ENCODE results near the gene PGAP3. TPM values are rescaled to one million over a fixed set of nuclear protein-coding genes. Genes with fewer than 3 reads are reported as not detected.

Gene PGAP3
- polyA plus RNA-seq, 3 donors: 8.3 to 19.3 (median 9.2) TPM

GRCh38 chr17:39633570-39634183, 54.2 kb downstream of the PGAP3 start:
- intact Hi-C loops (cut with micrococcal nuclease): loop anchor here in 1 of 2 donors (1.0 kb wide), 1 partner anchor 11 kb away; no protein-coding TSS in a partner anchor
- H3K36me3 ChIP-seq (replicated peaks in 1 of 2; ENCODE audit: control insufficient read depth in 1 of 2, insufficient read depth in 2 of 2, low read length in 2 of 2): no peaks in the 10 kb centered on the region
- peaks cover 0 to 5% of the 10 kb centered on the region in 2 donors for H3K27me3 ChIP-seq (ENCODE audit: control insufficient read depth in 2 of 2, insufficient read depth in 2 of 2, low read length in 2 of 2)
- H3K9me3 ChIP-seq (replicated peaks in 1 of 2; ENCODE audit: control insufficient read depth in 1 of 2, insufficient read depth in 1 of 2, low read length in 2 of 2): no peaks in the 10 kb centered on the region
- H3K36me3 Mint-ChIP-seq: peaks cover 2 to 5% of the 10 kb centered on the region in 2 donors
- H3K4me3 ChIP-seq (replicated peaks in 1 of 3; ENCODE audit: low read depth in 2 of 3, low read length in 3 of 3): no peak overlapping the region
- H3K4me2 ChIP-seq (replicated peaks; ENCODE audit: extremely low read depth, low read length, poor library complexity, severe bottlenecking): no peak overlapping the region
- TF ChIP-seq, protein P1, sequence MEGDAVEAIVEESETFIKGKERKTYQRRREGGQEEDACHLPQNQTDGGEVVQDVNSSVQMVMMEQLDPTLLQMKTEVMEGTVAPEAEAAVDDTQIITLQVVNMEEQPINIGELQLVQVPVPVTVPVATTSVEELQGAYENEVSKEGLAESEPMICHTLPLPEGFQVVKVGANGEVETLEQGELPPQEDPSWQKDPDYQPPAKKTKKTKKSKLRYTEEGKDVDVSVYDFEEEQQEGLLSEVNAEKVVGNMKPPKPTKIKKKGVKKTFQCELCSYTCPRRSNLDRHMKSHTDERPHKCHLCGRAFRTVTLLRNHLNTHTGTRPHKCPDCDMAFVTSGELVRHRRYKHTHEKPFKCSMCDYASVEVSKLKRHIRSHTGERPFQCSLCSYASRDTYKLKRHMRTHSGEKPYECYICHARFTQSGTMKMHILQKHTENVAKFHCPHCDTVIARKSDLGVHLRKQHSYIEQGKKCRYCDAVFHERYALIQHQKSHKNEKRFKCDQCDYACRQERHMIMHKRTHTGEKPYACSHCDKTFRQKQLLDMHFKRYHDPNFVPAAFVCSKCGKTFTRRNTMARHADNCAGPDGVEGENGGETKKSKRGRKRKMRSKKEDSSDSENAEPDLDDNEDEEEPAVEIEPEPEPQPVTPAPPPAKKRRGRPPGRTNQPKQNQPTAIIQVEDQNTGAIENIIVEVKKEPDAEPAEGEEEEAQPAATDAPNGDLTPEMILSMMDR (IDR thresholded peaks at IDR 0.05): no peak
- DNase-seq: no peak
- H3K79me2 ChIP-seq (ENCODE audit: insufficient read depth, low read length): peaks cover 19% of the 10 kb centered on the region
- H2AFZ ChIP-seq (ENCODE audit: insufficient read depth, low read depth, low read length, poor library complexity, severe bottlenecking): no peak overlapping the region
- H3K4me1 ChIP-seq (ENCODE audit: control insufficient read depth in 1 of 2, insufficient read depth in 2 of 2, low read length in 2 of 2): peaks cover 44 to 56% of the 10 kb centered on the region in 2 donors
- WGBS (ENCODE audit: insufficient coverage): 82% methylated on average over 7 of the region's 8 CpGs
- H3K4me3 Mint-ChIP-seq: no peak overlapping the region
- peaks cover 11% of the 10 kb centered on the region for H4K20me1 ChIP-seq (ENCODE audit: insufficient read depth, low read length)
- peaks cover 14 to 19% (median 16%) of the 10 kb centered on the region in 3 donors for H3K27me3 Mint-ChIP-seq (ENCODE audit: low read depth in 3 of 3)
- no peak overlapping the region for H3K27ac ChIP-seq (ENCODE audit: low read depth in 1 of 2, low read length in 2 of 2)
- H3K9me3 Mint-ChIP-seq: no peaks in the 10 kb centered on the region
- H3K9ac ChIP-seq (ENCODE audit: insufficient read depth, low read length, poor library complexity, severe bottlenecking): no peak overlapping the region
- peaks cover 53% of the 10 kb centered on the region for H3K4me1 Mint-ChIP-seq
- H3K27ac Mint-ChIP-seq: no peak overlapping the region

DNA sequence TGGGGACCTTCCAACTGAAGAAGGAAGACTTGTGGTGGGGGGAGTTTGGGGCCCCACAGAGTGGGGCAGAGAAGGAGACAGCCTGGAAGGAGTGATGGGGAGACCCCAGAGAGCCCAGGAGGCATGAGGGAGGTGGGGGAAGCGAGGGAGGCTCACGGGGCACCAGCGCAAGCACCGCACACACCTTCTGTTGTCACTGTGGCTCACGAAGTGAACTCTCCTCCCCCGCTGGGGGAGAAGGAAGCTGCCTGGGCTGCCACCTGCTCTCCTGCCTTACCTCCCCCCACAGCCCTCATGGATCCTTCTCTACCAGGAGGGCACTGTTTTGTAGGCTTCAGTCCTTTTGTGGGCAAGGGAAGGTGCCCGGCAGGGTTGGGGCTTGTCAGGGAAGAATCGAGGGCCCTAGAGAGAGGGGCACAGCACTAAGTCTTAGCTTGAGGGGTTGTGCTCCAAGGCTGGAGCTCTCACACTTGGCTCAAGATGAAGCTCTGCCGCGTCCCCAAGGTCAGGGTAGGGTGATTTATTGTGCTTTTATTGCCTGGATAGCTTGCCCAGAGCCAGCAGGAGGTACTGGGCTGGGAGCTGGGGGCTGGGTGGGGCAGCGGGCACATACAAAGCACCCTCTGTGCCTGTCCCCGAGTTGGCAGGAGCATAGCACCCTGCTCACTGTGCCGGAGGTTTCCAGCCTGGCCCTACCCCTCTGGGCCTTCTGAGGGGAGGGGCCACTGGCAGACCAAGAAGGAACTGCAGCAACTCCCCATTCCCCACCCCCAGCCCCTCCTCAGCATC, 55.5 kb downstream of the PGAP3 start:
- H3K4me3 Mint-ChIP-seq: no peak overlapping the region

More for the DNA sequence above, 55.5 kb downstream of the PGAP3 start:
- H3K27ac Mint-ChIP-seq: no peak overlapping the region
- peaks cover 25 to 29% (median 28%) of the 10 kb centered on the region in 3 donors for H3K27me3 Mint-ChIP-seq (ENCODE audit: low read depth in 3 of 3)
- no peaks in the 10 kb centered on the region for H3K36me3 Mint-ChIP-seq
- H3K4me1 ChIP-seq (ENCODE audit: control insufficient read depth in 1 of 2, insufficient read depth in 2 of 2, low read length in 2 of 2): peaks cover 32 to 43% of the 10 kb centered on the region in 2 donors
- no peak overlapping the region for H3K9ac ChIP-seq (ENCODE audit: insufficient read depth, low read length, poor library complexity, severe bottlenecking)
- TF ChIP-seq, protein P1 (IDR thresholded peaks at IDR 0.05): no peak
- WGBS (ENCODE audit: insufficient coverage): 57% methylated on average over 11 of the region's 13 CpGs
- H3K4me3 ChIP-seq (replicated peaks in 1 of 3; ENCODE audit: low read depth in 2 of 3, low read length in 3 of 3): no peak overlapping the region
- no peak for DNase-seq
- H3K4me1 Mint-ChIP-seq: peaks cover 41% of the 10 kb centered on the region
- no peak overlapping the region for H3K4me2 ChIP-seq (replicated peaks; ENCODE audit: extremely low read depth, low read length, poor library complexity, severe bottlenecking)
- intact Hi-C loops (cut with micrococcal nuclease): no loop called here
- no peak overlapping the region for H2AFZ ChIP-seq (ENCODE audit: insufficient read depth, low read depth, low read length, poor library complexity, severe bottlenecking)
- no peaks in the 10 kb centered on the region for H4K20me1 ChIP-seq (ENCODE audit: insufficient read depth, low read length)
- H3K9me3 ChIP-seq (replicated peaks in 1 of 2; ENCODE audit: control insufficient read depth in 1 of 2, insufficient read depth in 1 of 2, low read length in 2 of 2): no peaks in the 10 kb centered on the region
- H3K36me3 ChIP-seq (replicated peaks in 1 of 2; ENCODE audit: control insufficient read depth in 1 of 2, insufficient read depth in 2 of 2, low read length in 2 of 2): no peaks in the 10 kb centered on the region
- H3K27ac ChIP-seq (ENCODE audit: low read depth in 1 of 2, low read length in 2 of 2): no peak overlapping the region
- H3K27me3 ChIP-seq (ENCODE audit: control insufficient read depth in 2 of 2, insufficient read depth in 2 of 2, low read length in 2 of 2): peaks cover 1 to 18% of the 10 kb centered on the region in 2 donors
- peaks cover 0 to 3% (median 0%) of the 10 kb centered on the region in 7 donors for H3K9me3 Mint-ChIP-seq
- peaks cover 6% of the 10 kb centered on the region for H3K79me2 ChIP-seq (ENCODE audit: insufficient read depth, low read length)

Data from CD14-positive monocyte (primary cell).